ENCODE results near the gene C10orf90.

Gene C10orf90, protein sequence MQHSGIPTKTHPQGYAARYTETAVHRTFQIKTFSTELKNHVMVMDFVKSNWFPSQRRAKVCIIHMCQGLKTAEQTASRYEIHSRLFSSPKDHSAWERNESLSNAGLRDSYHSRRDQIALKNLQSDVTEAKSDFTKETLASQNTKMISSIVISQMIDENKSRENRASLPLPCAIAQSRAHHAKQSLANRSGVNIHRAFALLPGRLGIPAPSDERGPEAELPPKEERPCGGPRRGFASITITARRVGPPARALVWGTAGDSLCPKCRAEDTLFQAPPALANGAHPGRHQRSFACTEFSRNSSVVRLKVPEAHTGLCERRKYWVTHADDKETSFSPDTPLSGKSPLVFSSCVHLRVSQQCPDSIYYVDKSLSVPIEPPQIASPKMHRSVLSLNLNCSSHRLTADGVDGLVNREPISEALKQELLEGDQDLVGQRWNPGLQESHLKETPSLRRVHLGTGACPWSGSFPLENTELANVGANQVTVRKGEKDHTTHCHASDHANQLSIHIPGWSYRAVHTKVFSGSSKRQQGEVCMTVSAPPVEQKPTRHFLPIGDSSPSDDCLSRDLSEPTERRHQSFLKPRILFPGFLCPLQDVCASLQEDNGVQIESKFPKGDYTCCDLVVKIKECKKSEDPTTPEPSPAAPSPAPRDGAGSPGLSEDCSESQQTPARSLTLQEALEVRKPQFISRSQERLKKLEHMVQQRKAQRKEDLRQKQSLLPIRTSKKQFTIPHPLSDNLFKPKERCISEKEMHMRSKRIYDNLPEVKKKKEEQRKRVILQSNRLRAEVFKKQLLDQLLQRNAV

DNA sequence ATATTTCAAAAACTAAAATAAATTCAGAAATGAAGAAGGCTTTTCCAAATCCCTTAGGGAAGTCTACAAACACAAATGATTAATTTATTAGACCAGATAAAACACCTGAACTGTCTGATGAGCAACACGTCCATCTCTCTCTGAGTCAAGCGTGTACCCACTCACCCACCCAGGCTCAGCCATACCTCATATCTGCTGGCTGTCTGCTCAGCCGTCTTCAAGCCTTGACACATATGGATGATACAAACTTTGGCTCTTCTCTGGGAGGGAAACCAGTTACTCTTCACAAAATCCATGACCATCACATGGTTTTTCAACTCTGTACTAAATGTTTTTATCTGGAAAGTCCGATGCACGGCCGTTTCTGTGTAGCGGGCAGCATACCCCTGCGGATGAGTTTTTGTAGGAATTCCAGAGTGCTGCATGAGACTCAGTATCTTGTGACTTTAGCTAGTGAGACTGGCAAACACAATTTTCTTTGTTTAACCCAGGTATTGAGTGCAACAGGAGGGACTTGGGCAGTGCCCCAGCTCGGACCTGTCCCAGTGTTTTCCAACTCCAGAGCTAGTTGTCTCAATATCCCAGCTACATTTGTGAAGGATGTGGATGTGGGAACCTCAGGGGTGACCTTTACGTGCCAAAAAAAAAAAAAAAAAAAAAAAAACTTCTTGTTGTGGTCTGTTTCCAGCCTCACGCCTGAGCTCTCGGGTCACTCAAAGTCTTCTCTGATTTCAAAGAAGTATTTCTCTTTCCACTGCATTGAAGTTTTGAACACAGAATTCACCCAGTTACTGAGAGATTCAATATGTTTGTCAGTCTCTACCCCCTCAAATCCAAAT, at the start of gene C10orf90:
C10orf90 (minus strand) TSS at position 638 of the 839 bp plus-strand sequence; CDS start at position 425, 213 bp downstream.
- no peak for DNase-seq

DNA sequence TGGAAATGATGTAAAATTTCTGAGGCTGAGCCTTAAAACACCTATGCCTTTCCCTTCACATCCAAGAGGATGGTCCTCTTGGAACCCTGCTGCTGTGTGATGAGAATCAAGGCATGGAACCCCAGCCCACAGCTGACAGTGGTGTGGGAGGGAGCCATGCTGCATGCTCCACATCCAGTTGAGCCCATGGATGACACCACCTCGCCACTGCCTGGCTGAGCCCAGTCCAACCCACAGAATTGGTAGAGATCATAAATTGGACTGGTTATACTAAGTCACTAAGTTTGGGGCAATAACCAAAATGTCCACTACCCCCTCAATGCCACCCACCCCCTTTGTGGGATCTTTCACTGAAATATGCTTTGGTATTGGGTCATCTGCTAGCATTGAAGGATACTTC, 45.9 kb upstream of the C10orf90 start:
- no peak for DNase-seq

DNA sequence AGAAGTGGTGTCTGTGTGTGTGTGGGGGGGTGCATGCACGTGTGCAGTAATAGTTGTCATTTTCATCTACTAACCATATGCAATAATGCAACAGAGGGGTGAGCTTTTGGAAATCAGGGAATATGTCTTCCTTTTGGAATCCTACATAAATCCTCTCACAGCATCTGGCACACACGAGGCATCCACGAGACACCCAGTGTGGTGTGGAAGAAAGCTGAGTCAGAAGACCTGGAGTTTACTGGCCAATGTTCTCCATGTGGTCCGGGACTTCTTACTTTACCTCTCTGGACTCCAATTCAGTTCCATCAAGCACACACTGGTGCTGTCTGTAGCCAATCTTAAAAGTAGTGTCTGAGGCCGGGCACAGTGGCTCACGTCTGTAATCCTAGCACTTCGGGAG, 43.1 kb upstream of the C10orf90 start:
- no peak for DNase-seq

DNA sequence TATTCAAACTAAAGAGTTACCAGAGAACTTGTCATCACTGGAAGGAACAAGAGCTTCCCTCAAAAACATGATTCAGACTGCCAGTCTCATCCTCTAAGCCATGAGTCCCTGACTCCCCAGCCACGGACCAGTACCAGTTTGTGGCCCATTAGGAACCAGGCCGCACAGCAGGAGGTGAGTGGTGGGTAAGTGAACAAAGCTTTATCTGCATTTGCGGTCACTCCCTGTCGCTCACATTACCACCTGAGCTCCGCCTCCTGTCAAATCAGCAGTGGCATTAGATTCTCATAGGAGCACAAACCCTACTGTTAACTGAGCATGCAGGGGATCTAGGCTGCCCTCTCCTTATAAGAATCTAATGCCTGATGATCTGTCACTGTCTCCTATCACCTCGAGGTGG, 42.2 kb upstream of the C10orf90 start:
- DNase-seq, result no peak

DNA sequence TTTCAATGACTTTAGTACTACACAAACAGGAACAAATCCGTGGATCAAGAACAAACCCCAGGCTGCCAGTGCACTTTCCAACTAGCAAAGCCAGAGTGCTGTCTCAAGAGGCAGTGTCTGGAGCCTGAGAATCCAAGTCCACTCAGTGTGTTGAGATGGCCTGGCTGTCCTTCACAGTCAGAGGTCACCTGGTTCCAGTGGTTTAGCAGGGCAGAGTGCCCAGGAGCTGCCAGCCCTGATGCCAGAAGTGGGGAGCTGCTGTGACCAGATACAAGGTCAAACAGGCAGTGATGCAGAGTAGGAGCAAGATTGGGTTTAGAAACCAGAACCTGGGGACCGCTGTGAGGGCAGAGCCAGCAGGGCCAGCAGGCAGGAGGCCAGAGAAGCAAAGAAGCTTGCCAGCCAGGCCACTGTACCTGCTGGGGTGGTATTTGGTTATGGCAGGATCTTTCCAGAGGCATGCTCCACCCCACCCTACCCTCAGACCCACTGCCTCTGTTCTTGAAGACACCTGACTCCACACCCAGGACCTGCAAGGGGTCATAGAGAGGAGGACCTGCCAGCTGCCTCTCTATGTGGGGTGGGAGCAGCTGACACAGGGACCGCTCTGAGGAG, 35.6 kb upstream of the C10orf90 start:
- DNase-seq, result no peak

DNA sequence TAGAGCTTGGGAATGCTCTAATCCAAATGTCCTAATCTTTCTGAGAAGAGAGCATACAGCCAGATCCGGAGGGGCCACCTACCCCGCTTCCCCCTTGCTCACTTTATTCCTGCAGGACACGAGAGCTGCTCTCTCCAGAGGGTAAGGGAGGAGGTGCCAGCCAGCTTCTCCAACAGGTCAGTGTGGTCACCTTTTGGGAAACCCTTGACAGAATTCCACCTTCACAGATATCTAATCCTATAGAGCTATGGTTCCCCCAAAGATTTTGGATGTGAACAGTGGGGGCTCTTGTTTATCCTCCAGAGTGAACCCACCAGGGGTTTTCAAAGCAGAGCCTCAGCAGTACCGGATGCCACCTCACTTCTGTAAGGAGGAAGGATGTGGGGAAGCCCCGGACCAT, 34.6 kb upstream of the C10orf90 start:
- DNase-seq, result no peak

DNA sequence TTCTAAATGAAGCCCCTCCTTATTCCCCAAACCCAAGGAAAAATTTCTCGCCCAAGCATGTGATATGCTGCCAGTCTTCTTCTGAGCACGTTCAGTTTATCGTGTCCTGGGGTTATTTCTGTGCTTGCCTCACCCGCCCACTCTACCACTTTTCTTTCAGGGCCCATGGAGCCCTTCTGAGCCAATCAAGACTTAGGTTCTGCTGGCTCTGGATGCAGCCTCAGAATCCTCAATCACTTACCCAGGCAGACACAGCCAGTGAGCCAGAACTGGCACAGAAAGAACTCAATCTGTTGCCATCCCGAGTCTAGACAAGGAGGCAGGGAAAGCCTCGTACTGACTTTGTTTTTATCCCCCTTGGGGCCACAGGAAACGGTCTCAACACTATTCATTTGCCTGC, 34.2 kb upstream of the C10orf90 start:
- no peak for DNase-seq

DNA sequence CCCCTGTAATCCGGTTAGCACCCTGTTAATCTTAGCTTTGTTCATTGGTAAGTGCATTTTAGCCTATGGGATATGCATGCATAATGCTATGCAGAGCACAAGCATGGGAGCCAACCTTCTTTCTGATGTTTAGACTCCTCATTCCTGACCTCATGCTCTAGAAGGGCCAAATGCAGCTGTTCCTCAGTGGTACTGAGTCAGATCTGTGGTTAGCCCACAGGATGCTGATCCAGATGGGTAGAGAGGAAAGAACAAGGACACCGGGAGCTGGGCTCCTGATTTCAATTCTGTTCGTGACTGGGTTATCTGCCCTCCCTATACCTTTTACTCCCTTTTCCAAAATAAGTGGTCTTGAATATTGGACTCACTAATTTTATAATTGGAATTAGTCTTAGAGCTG, 31.7 kb upstream of the C10orf90 start:
- DNase-seq, result no peak

DNA sequence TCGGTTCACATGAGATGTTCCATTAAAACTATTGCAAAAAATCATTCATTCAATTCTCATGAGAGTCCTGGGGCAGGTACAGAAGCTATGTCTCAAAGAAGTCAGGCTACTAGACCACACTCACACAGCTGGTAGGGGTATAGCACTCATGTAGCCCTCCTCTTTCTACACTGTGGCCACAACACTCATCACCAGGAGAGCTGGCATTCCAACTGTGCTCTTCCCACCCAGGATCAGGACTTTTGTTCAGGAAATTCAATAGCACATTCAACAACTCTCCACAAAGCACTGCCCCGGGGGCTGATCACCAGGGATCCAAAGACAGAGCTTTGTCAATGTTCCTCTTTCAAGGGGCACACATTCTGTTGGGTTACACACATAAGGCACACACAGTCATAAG, 31.0 kb upstream of the C10orf90 start:
- DNase-seq, result no peak

DNA sequence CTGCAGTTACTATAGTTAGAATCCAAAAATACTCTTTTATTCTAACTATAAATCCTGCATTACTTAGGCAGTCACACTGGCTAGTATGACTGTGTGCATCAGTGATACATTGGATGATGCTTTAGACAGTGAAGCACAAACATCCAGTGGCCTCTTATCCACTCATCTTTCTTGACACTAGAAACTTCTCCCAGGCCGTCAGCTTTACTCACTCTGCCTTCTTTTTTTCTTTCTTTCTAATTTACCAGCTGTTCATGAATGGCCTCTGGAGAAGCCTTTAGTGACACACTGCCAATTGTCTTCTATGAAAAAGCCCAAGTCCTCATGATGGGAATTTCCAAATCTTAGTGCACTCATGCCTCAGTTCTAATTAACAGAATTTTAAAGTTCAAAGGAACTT, 26.2 kb upstream of the C10orf90 start:
- no peak for DNase-seq

DNA sequence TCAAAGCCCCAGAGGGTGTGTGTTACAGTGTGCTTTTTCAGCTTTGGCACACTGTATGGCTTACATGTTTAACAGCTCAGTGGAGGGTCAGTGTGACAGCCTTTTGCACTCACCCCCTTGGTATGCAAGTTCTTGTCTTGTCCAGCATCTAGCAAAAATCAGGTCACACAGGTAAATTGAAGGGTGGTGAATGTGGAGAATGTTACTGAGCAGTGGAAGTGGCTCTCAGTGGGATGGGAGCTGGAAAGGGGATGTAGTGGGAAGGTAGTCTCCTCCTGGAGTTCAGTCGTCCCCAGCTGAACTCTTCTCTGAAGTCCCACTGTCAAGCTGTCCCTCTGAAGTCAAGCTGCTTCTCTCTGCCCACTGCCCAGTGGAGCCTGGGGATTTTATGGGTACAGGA, 21.0 kb upstream of the C10orf90 start:
- DNase-seq, result no peak

DNA sequence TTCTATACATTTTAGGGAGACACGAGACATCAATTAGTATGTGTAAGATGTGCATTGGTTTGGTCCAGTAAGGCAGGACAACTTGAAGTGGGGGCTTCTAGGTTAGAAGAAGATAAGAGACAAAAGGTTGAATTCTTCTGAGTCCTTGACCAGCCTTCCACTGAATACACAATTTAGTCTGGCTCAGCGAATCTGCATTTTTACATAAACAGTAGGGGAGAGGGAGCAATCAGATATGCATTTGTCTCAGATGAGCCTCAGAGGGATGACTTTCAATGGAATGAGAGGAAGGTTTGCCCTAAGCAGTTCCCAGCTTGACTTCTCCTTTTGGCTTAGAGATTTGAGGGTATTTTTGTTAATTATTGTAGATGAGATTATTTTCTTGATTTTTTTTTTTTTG, 20.0 kb upstream of the C10orf90 start:
- no peak for DNase-seq

DNA sequence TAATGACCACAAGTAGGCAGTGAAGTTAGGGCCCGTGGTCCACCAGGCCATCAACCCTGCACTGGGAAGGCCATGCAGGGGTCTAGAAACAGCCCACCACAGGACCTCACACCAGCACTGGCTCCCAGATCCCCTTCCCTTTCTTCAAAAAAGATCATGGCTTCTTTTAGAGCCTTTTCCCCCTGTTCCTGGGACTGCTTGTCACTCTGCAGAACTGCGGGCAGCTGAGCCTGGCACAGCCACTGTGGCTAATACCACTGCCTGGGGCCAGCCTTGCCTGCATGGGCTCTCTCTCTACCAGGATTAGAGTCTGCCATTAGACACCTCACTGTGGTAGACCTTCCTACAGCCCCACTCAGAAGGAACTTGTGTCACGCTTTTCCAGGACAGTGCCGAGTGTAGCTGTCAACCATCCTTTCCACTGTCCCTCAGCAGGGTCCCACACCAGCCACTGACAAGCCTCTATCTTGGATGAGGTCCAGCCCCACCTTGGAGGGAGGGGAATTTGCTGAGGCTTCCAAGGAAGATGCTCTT, 19.0 kb upstream of the C10orf90 start:
- DNase-seq, result no peak

DNA sequence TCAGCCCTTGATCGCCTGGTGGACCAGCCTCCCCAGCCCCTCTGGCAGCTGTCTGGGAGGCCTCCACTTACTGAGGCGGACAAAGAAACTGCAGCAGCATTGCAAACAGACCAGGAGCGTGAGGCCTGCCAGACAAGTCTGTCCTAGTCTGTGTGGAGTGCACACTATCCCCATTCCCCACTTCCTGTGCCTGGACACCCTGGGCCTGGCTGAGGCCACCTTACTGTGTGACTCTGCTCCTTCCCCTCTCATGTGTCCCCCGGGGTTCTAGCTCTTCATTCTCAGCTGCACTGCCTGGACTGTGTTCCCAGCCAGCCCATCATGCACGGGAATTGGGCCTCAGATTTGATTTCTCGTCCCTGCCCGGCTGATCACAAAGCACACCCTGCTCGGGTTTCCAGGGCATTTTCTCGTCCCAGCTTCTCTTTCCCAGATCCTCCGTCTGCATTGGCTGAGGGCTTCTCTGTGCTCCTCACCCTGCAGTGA, 16.7 kb upstream of the C10orf90 start:
- DNase-seq, result peak in 1 of 2 experiments; percentile 2

DNA sequence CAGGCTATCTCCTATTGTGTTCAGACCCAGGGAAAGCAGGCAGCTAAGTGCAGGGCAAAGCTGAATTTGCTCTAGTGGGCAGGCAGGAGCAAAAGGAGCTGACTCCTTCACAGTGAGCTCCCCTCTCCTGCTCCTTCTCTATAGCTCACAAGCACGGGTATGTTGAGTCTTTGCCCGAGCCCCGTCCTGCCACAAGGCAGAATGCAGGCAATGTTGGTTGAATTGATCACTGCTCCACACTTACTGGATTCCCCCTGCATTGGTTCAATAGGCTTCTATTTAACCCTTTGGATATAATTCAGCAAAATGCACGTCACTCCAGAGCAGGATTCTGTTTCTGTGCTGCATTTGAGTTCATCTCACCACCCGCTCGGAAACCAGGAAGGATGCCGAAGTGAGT, 16.2 kb upstream of the C10orf90 start:
- DNase-seq, result no peak

DNA sequence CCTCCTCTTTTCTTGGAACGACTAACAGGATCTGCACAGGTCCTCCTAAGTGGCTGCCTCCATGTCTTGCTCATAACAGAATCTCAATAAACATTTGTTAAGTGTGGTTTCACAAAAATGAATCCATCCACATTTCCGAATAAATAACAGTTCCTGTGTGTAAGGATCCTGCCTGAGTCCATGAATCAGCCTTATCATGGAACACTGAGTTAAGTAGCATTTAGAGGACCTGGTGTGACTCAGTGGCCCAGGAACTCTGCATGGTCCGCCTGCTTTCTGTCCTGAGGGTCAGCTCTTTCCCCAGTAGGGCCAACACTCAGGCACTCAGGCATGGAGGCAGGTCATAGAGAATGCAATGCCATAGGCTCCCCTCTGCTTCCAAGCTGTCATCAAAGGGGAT, 15.8 kb upstream of the C10orf90 start:
- DNase-seq, result no peak

DNA sequence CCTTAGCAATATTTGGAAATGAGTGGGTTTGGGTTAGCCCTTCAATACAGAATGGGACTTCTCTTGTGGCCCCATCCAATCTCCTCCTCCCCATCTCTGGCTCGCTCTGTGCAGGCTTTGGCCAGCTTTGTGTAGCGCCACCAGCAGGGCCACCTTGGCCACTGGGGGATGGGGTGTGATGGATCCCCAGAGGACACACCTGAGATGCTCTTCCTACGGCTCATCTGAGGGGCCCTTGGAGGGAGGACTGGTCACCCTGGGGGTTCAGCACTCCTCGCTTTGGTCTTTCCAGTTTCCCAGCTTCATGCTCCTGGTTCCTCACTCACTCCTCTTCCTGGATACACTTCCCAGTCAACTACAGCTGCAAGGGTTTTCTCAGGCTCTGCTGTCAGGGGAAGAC, 15.3 kb upstream of the C10orf90 start:
- no peak for DNase-seq

DNA sequence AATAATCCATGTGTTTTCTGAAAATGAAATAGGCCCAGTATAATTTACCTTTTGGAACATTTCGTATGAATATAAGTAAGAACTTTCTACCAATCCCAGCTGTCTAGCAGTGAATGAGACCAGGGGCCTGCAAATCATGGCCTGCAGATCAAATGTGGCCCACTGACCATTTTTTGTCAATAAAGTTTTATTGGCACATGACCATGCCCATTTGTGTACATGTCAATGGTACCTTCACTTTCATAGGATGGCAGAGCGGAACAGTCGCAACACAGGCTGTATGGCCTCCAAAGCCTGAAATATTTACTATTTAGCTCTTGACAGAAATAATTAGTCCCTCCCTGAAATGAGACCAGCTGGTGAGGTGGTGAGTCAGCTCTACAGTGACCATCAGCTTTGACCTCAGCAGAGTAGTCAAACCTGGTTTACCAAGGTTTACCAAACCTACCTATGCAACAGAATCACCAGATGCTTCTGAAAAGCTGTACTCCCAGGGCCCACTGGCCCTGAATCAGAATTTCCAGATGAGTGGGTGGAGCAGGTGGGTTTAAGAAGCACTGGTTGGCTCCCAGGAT, 13.8 kb upstream of the C10orf90 start:
- no peak for DNase-seq

DNA sequence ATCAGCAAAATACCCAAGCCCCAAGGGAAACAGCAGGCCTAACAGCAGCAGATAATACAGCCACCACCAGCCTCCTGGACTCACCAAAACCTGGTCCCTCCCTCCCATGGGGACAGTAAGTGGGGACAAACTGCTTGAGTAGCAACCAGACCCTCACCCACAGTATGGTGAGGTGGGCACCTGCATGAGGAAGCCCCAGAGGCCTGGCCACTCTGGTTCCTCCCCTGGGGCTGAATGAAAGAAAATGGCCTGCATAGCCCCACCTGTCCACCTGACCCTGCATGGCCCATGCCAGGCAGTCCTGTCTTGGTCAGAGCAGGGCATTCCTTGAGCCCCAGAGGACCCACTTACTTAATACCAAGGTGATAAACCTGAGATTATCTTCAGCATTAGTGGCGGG, 13.0 kb upstream of the C10orf90 start:
- no peak for DNase-seq

DNA sequence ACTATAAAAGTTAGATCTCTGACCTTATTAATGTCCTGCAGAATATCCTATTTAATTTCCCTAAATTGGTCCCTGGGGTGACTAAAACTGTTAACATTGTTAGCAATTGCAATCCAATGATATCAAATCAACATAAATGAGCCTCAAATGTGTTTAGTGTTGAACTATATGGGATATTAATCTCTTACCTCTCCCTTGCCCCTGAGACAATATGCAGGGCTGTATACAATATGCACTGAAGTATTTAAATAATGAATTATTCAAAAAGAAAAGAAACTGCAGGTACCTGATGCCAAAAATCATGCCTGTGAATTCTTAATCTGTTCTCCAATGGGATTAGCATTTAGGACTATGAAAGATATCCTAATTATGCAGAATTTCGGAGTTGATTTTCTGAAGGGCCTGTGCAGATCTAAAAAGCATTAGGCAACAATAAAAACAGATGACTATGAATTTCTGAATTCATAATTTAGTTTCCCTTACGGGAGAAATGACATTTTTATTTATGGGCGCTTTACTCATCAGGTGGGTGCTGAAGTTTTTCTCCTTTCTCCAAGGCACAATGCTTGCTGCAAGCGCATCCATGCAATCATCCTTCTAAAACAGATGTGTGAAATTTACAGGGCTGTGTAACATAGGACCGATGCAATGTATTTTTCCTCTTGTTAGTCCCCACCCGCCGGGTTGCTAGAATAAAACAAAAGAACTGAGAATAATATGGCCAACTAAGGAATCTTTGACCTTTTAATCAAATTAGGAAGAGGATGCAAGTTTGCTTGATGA, 5.4 kb upstream of the C10orf90 start:
- DNase-seq, result no peak
